ENCODE measurements around the gene KCTD5. TPM values are rescaled to one million over a fixed set of nuclear protein-coding genes. Genes with fewer than 3 reads are reported as not detected.

KCTD5 gene
- total RNA-seq, 1 donor from 2014 or later, result 21.2 TPM

DNA sequence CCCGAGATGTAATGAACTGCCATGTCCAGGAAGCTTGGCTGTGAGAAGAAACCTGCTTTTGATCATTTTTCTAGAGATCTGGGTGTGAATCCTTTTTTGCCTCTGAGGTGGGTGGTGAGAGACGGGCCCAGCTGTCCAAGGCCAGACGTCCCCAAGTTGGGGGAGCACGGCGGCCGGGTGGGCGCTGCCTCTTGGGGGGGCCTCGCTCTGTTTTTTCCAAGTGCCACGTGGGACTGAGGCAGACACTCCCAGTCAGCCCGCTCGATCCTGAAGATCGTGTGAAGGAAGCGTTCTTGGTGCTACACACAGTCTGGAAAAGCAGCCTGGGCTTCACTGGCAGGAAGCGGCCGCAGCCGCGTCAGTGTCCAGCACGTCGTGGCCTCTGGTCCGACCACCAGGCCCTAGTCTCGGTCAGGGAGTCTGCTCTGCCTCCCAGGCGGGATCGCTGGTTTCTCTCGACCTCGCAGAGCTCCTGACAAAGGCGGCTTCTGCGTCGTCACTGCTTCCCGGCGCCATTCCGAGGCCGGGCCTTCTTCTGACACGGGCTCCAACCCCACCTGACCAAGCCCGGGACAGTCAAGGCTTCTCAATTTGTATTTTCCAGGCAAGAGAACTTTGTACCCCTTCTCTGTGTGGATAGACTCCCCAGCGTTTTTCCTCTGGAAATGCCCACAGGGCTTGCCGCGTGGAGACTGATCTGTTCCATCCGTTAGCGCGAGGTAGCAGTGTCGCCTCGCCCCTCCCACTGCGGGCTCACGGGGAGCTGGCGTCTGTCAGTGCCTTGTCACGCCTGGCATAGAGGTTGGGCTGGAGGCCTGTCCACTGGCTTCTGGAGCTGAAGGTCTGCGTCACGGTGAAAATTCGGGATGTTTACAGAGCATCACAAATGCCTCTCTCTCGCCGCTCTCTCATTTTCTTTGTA, 25.3 kb downstream of the KCTD5 start:
- FAIRE-seq, result no peak

GRCh38 chr16:2708290-2708639, 25.9 kb downstream of the KCTD5 start:
- FAIRE-seq (no peak), DNase-seq (ENCODE audit: low spot score in 2 of 2) (no peak)

More for the DNA sequence above, 25.3 kb downstream of the KCTD5 start:
- DNase-seq (ENCODE audit: low spot score in 2 of 2), result no peak

DNA sequence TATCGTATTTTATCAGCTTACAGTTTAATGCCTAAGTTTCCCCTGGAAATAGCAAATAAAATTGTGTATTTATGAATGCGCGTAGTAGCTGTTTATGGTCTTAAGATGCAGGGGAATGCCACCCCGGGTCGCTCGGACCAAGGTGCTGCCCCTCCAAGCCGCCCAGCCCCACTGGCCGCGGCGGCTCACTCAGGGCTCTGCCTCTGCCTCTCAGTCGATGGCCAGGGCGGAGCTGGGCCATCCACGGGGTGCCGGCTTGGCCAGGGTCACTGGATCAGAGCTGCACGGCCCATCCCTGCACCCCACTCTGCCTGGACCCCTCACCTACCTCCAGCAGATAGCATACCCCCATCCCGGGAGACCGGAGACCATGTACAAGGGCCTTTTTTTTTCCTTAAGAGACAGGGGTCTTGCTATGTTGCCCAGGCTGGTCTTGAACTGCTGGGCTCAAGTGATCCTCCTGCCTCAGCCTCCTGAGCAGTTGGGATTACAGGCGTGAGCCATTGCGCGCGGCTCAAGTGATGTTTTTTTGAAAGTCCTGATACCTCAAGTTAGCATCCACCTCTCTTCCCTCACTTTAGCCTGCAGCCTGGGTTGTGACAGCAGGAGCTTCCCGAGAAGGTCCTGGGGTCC, 26.7 kb downstream of the KCTD5 start:
- FAIRE-seq, result no peak
- DNase-seq (ENCODE audit: low spot score in 2 of 2), result no peak

DNA sequence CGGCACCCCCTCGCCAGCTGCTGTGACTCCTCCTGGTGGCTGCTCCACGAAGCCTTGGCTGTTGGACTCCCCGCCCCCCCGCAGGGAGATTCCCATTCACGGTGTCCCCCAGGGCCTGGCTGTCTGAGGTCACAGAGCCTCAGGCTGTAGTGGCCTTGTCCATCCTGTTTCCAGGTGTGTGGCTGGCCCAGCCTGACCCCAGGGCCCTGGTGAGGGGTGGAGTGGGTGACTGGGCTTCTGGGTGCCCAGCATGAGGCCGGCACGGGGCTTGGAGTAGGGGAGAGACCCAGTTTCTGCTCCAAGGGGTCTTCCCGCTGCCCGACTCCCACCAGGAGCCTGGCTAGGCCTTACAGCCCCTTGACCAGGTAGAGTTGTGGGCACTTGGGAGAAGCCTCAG, 27.3 kb downstream of the KCTD5 start:
- DNase-seq (ENCODE audit: low spot score in 2 of 2), result no peak
- no peak for FAIRE-seq

DNA sequence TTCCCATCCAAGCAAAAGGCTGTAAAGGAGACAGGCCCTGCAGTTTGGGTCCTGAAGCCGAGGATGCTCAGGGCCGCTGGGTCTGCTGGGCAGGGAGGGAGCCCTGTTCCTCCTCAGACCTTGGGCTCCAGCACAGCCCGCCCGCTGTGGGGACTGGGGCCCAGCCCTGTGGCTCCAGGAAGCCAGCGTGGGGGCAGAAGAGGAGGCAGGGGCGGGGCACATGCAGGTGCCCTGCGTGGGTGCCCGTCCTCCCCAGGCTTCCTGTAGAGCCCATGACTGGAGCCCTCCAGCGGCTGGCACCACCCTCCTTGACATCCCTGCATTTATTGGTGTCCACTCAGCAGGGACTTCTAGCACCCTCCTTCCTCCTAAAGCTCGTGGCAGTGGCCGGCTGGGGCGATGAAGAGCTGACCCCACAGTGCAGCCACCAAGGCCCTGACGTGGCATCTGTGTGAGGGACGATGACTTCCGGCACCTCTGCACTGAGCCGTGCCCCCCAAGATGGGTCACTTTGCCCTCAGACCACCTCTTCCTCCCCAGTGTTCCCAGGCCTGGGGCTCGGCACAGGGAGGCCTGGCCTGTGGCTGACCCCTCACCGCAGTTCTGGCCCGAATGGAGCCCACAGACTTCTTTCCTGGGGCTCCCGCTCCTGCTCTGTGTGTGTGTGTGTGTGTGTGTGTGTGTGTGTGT, 27.8 kb downstream of the KCTD5 start:
- FAIRE-seq, result no peak
- DNase-seq (ENCODE audit: low spot score in 2 of 2), result no peak

GRCh38 chr16:2710711-2711231, 28.4 kb downstream of the KCTD5 start:
- FAIRE-seq (no peak), DNase-seq (ENCODE audit: low spot score in 2 of 2) (no peak)

GRCh38 chr16:2711370-2712062, 29.2 kb downstream of the KCTD5 start:
- FAIRE-seq (no peak), DNase-seq (ENCODE audit: low spot score in 2 of 2) (no peak)

DNA sequence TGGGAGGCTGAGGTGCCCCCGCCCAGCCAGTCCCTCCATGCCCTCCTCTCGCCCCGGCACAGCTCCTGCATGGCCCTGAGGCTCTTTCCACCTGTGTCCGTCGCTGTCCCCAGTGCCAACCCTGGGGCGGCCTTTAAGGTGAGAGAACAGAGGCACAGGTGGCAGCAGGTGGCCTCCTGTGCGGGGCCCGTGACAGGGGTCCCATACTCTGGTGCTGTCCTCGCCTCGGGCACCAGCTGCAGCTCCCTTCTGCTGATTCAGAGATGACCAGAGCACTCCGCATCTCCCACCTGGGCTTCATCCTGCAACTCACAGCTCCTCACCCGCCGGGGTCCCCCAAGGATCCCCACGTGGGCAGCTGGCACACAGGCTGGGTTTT, 29.7 kb downstream of the KCTD5 start:
- DNase-seq (ENCODE audit: low spot score in 2 of 2), result no peak
- no peak for FAIRE-seq

- FAIRE-seq (no peak), DNase-seq (ENCODE audit: low spot score in 2 of 2) (no peak)
Measured at GRCh38 chr16:2712546-2712945, 30.2 kb downstream of the KCTD5 start.

DNA sequence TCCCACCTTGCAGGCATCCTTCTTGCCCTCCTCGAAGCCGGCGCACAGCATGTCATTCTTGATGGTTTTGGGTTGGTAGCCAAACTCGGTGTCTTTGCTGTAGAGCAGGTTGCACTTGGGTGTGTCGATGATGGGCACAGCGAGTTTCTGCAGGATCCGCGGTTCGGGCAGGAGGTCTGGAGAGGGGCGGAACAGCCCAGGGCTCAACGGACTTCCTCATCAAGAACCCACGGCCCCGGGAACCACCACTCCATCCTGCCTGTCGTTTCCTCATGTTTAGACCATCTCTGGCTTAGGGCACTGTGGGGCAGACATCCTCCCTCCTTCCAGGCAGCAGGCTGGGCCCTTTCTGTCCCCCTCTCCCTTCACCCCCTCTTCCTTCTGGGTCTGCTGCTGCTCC, 31.2 kb downstream of the KCTD5 start:
- DNase-seq (ENCODE audit: low spot score in 2 of 2) (no peak), FAIRE-seq (no peak)

DNA sequence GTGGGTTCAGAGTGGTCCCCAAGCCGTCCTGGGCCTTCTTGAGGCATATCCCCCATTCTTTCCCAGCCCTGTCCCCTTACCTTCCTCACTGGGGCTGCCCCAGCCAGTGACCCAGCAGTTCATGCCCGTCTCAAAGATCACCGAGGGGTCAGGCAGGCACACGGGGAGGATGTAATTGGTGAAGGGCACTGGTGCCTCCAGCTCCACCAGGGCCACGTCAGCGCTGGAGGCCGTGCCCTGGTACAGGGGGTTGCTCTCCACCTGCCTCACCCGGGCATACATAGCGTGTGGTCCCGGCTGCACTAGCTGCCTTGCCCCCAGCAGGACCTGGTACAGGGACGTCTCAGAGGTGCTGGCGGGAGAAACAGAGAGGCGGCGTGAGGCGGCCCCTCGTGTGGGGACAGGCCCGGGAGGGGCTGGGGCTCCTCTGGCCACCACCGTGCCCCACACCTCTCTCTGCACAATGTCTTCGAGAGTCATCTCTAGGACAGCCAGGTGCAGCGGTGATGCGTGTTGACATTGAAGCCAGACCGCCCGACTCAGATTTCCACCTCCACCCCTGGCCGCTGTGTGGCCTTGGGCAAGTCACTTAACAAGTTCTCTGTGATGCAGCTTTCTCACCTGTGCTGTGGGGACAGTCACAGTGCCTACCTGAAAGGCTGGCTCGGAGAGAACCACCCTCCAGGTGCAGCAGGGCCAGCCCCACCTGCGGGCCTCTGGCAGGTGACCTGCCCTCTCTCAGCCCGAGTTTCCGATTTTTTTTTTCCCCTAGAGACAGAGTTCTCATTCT, 31.9 kb downstream of the KCTD5 start:
- no peak for FAIRE-seq

GRCh38 chr16:2715064-2715463, 32.7 kb downstream of the KCTD5 start:
- DNase-seq (ENCODE audit: low spot score in 2 of 2), result no peak
- FAIRE-seq, result no peak

More for the DNA sequence above, 31.9 kb downstream of the KCTD5 start:
- no peak for DNase-seq (ENCODE audit: low spot score in 2 of 2)

- DNase-seq (ENCODE audit: low spot score in 2 of 2) (peak; percentile 73 to 80), FAIRE-seq (no peak)
Measured at GRCh38 chr16:2715519-2715918, 33.2 kb downstream of the KCTD5 start.

GRCh38 chr16:2715966-2716885, 33.9 kb downstream of the KCTD5 start:
- no peak for FAIRE-seq

DNA sequence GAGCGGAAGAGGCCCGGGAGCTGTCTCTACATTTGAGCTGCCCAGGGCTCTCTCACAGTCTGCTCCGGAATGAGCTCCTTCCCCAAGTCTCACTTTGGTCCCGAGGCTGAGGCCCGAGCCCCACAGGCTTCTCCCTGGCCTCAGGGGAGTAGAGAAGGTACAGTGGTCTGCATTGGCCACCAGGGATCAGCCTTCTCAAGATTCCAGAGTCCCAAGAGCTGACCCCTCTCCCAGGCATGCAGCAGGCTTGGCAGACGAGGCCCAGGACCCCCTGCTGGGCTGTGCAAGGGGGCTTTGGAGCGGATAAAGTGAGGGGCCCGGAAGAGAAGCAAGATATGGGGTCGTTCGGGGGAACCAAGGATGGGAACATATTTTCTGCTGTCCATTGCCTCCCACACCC, 34.6 kb downstream of the KCTD5 start:
- no peak for DNase-seq (ENCODE audit: low spot score in 2 of 2)
- no peak for FAIRE-seq

More at GRCh38 chr16:2715966-2716885, 33.9 kb downstream of the KCTD5 start:
- DNase-seq (ENCODE audit: low spot score in 2 of 2), result no peak

- DNase-seq (ENCODE audit: low spot score in 2 of 2) (no peak), FAIRE-seq (no peak)
Measured at GRCh38 chr16:2717383-2718263, 35.3 kb downstream of the KCTD5 start.

GRCh38 chr16:2719328-2720063, 37.2 kb downstream of the KCTD5 start:
- no peak for DNase-seq (ENCODE audit: low spot score in 2 of 2)
- FAIRE-seq, result no peak
